ENCODE results near the gene RAB15.

RAB15 gene

GRCh38 chr14:64954491-64955240 is 17.5 kb downstream of the RAB15 start:
- no peak for DNase-seq

- no peak for DNase-seq
Measured at GRCh38 chr14:64953661-64954060, 18.5 kb downstream of the RAB15 start.

GRCh38 chr14:64953310-64953654 is 18.9 kb downstream of the RAB15 start:
- DNase-seq, result no peak

GRCh38 chr14:64952598-64953309 is 19.4 kb downstream of the RAB15 start:
- DNase-seq, result no peak

DNA sequence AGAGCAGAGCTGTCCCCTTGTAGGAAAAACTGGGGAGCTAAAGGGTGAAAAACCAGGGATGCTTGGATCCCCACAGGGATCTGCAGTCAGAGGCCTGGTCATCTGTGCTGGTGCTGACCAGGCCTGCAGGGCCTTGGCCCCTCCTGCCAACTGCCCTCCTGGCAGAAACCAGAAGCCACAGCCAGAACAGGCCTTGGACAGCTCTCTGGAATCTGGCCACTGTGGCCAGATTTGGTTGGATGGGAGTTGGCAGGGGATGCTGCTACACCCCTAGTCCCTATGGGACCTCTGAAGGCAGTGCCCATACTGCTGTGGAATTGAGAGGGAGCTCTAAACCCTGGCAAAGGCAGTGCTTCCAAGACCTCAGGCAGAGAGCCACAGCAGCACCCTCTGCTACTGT is 20.4 kb downstream of the RAB15 start:
- DNase-seq, result no peak

GRCh38 chr14:64951291-64951690 is 20.8 kb downstream of the RAB15 start:
- DNase-seq, result no peak

DNA sequence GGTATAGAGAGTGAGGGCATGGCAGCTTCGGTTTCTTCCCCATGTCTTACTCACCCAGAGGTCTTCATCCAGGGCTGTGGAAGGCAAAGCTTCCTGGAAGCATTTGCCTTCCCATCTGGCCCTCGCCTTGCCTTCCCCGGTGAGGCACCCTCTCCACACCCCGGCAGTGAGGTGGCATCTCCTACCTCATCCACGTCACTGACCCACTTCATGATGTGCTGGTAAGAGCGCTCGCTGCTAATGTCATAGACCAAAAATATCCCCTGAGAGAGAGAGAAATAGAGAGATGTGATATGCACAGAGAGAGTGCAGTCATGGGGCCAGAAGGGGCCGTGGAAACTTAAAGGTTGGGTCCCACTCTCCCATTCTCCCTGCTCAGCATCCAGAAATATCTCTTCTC is 21.2 kb downstream of the RAB15 start:
- DNase-seq, result no peak

GRCh38 chr14:64948612-64949210 is 23.4 kb downstream of the RAB15 start:
- DNase-seq, result no peak

- DNase-seq, result no peak
Measured at GRCh38 chr14:64947710-64948611, 24.2 kb downstream of the RAB15 start.

DNA sequence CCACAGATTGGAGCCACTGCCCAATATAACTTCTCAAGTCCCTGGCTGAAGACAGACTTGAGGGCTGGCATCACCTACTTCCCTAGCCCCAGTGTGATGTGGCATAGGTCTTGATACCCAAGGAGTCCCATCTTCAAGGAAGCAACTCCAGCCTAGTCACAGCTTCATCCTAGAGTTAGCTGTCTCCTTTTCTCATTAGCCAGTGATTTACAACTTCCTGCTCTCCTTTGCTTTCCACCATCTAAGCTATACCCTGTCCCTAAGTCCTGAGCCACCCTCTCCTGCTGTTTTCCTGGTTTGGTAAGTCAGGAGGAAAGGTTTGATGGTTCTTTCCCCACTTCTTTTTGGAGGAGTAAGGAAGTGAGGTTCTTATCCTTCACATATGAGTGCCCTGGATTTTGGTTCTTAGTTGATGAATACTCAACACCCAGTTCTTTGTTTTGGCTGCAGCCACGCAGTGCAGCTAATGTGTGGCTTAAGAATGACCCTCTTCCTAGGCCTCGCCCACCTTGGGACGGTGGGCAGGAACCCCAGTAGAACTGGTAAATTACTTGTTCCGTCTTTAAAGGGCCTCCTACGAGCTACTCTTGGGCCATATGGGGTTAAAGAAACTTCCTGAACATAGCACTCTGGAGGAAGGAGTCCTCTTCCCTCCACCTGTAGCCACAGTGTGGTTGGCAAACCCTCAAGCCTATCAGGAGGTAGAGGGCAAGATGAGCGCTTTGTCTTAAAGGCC is 25.7 kb downstream of the RAB15 start:
- DNase-seq, result no peak

- no peak for DNase-seq
Measured at GRCh38 chr14:64945431-64946178, 26.5 kb downstream of the RAB15 start.

DNA sequence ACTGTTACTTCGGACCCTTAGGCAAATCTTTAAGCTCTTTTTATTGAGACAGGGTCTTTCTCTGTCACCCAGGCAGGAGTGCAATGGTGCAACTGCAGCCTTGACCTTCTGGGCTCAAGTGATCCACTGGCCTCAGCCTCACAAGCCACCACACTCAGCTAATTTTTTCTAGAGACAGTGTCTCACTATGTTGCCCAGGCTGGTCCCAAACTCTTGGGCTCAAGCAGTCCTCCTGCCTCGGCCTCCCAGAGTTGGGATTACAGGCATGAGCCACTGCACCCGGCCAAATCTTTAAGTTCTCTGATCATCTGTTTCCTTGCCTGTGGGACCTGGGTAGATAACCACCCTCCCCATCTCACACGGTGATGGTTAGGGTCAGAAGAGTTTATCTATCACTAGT is 27.3 kb downstream of the RAB15 start:
- no peak for DNase-seq

- peak; percentile 19 for DNase-seq
Measured at GRCh38 chr14:64944041-64944440, 28.1 kb downstream of the RAB15 start.

DNA sequence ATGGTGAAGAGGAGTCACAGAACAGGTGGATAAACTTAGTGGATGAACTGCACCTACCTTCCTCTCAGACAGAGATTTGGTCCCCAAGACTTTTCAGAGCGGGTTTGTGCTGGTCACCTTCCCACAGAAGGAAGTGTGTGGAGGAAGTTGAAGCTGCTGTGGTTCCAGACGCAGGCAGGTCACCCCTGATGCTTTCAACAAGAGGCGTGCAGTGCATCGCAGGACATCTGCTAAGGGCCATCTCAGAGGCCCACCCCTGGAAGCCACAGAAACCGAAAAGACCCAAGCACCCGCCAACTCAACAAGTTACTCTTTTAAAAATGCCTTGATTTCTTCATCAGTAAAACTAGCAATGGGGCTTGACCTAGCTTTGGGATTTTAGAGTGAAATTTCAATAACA is 28.6 kb downstream of the RAB15 start:
- DNase-seq, result no peak

- peak; percentile 90 for DNase-seq
Measured at GRCh38 chr14:64942531-64943111, 29.5 kb downstream of the RAB15 start, which contains the start of gene GPX2. Gene GPX2, minus strand, starts transcription at chr14:64942745. Its CDS starts 19 bp downstream, at chr14:64942726.

- no peak for DNase-seq
Measured at GRCh38 chr14:64940336-64940910, 31.7 kb downstream of the RAB15 start.

DNA sequence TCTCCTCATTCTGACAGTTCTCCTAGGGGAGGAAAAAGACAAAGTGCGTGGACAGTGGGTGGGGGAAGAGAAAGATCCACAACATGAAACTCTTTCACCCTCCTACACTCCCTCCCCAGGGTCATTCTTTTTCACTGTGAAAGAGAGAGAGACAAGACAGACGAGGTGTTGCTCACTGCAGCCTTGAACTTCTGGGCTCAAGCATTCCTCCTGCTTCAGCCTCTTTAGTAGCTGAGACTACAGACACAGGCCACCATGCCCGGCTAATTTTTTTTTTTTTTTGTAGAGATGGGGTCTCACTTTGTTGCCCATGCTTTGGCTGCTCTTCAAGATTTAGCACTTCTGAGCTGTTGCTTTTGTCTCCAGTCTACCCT is 32.3 kb downstream of the RAB15 start:
- no peak for DNase-seq

- DNase-seq, result no peak
Measured at GRCh38 chr14:64938972-64939816, 32.9 kb downstream of the RAB15 start.

GRCh38 chr14:64937821-64938193 is 34.3 kb downstream of the RAB15 start:
- DNase-seq, result no peak

Measured in NCI-H2171 (cell line).